Lung (tissue), 12 donors: Measurements from ENCODE around the gene AMBRA1. TPM values are rescaled to one million over a fixed set of nuclear protein-coding genes. Genes with fewer than 3 reads are reported as not detected.

Experiments
- ATAC-seq: fragments of 200-7000 bp; cut with Tn5 transposase; one replicate; pipeline ENCODE4 v1.9.1; 2020; ENCODE audit warnings: moderate number of reproducible peaks; ENCODE audit not compliant: insufficient read depth, low FRiP score
- DNase-seq, 3 donors: peaks; one replicate each; pipeline ENCODE4 v3.0.0-alpha.2; 2013 to 2017
- H3K27ac ChIP-seq, 2 donors: one replicate each; pipeline ENCODE4 v1.5.1; 2013; ENCODE audit warnings: mild to moderate bottlenecking in 2 of 2, moderate library complexity in 2 of 2, control low read depth in 1 of 2, inconsistent platforms in 1 of 2, low read depth in 1 of 2, low read length in 1 of 2
- H3K27me3 ChIP-seq, 3 donors: one replicate each; pipeline ENCODE4 v1.5.1; 2013; ENCODE audit warnings: low read length in 2 of 3; ENCODE audit not compliant: control insufficient read depth in 3 of 3, insufficient read depth in 3 of 3
- H3K36me3 ChIP-seq, 4 donors: one replicate each; pipeline ENCODE4 v1.5.1; 2013; ENCODE audit warnings: low read length in 4 of 4, mild to moderate bottlenecking in 1 of 4, moderate library complexity in 1 of 4; ENCODE audit not compliant: control insufficient read depth in 4 of 4, insufficient read depth in 4 of 4
- H3K4me1 ChIP-seq, 5 donors: one replicate each; pipeline ENCODE4 v1.5.1; 2013; ENCODE audit warnings: low read length in 5 of 5, mild to moderate bottlenecking in 2 of 5, moderate library complexity in 1 of 5; ENCODE audit not compliant: control insufficient read depth in 5 of 5, insufficient read depth in 5 of 5
- H3K4me3 ChIP-seq: one replicate; pipeline ENCODE4 v1.5.1; 2013; ENCODE audit warnings: mild to moderate bottlenecking, control low read depth, moderate library complexity
- H3K9ac ChIP-seq, 2 donors: one replicate each; pipeline ENCODE4 v1.5.1; 2013; ENCODE audit warnings: low read length in 2 of 2, control low read depth in 1 of 2; ENCODE audit not compliant: insufficient read depth in 1 of 2
- H3K9me3 ChIP-seq, 4 donors: one replicate each; pipeline ENCODE4 v1.5.1; 2013; ENCODE audit warnings: low read length in 3 of 4, mild to moderate bottlenecking in 1 of 4, moderate library complexity in 1 of 4; ENCODE audit not compliant: control insufficient read depth in 4 of 4, insufficient read depth in 3 of 4
- WGBS, 2 donors: extraction: QIAGEN DNeasy Blood & Tissue Kit; methylation state at CpG; one replicate each; pipeline ENCODE4 v1.1.7; 2013; 5-methylcytosine and 5-hydroxymethylcytosine counted together
- polyA plus RNA-seq, 2 donors: library from polyadenylated mRNA; stranded (reverse); fragments of 200-250 nt; gene quantifications; one replicate each; pipeline ENCODE4 v1.2.1, GENCODE V29; 2013
- total RNA-seq, 2 donors: library from RNA; depleted of rRNA in 1 of 2; stranded (reverse); fragments of >200 nt in 1 of 2; gene quantifications; one replicate each; pipeline ENCODE4 v1.2.1, GENCODE V29; 2014 to 2021
- TF ChIP-seq, protein P1 (sequence below): IDR thresholded peaks from 2 replicates; pipeline ENCODE4 v1.5.1; 2012; ENCODE audit warnings: mild to moderate bottlenecking; ENCODE audit errors: control extremely low read depth, extremely low read depth
- donor health status: control.
- donor health status: control.
- donor health status: Bipolar disorder and iron deficiency.
- donor health status: healthy.
- donor health status: DM: yes; HTN: yes; CAD: no.

AMBRA1 gene
- total and polyA plus RNA-seq, 4 donors = 7.4 to 41.2 (median 23.7) TPM

DNA sequence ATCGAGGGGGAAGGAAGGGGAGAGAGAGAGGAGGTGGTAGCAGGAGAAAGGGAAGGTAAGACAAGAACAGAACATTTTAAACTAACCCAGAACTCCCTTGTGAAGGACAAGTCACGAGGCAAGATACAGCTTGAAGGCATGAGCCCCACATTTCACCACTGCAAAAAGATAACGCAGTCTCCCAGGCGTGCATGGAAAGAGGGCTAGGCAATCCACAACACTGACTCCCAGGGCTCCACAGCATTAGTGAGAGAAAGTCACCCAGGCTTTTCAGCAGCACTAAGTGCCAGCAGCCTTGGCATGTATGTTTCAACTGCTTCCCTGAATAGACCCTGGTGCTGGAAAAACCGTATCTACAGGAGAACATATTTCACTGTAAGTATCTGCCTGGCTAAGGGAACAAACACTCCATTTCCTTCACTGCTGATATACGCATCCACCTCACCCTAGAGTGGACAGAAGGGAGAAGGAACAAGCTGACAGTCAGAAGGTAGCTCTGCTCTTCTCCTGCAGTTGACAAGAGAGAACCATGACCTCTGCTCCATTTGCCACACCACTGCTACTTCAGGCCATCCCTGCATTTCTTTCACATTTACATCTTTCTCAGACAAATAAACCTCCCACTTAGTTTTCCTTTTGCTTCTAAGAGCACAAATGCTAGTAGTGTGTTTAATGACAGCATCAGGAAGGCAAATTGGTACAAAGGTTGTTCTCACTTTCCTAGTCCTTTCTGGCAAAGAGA is 87.9 kb downstream of the AMBRA1 start:
- WGBS, 2 donors = 70 to 74% methylated on average over 6 of the region's 6 CpGs
- H3K9ac ChIP-seq = no peak overlapping the region
- TF ChIP-seq, protein P1, sequence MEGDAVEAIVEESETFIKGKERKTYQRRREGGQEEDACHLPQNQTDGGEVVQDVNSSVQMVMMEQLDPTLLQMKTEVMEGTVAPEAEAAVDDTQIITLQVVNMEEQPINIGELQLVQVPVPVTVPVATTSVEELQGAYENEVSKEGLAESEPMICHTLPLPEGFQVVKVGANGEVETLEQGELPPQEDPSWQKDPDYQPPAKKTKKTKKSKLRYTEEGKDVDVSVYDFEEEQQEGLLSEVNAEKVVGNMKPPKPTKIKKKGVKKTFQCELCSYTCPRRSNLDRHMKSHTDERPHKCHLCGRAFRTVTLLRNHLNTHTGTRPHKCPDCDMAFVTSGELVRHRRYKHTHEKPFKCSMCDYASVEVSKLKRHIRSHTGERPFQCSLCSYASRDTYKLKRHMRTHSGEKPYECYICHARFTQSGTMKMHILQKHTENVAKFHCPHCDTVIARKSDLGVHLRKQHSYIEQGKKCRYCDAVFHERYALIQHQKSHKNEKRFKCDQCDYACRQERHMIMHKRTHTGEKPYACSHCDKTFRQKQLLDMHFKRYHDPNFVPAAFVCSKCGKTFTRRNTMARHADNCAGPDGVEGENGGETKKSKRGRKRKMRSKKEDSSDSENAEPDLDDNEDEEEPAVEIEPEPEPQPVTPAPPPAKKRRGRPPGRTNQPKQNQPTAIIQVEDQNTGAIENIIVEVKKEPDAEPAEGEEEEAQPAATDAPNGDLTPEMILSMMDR = no peak
- no peaks in the 10 kb centered on the region for H3K27me3 ChIP-seq
- peak overlapping the region in 1 of 2 donors; percentile 38 for H3K27ac ChIP-seq
- H3K36me3 ChIP-seq = peaks cover 5 to 15% (median 9%) of the 10 kb centered on the region in 4 donors
- no peaks in the 10 kb centered on the region for H3K9me3 ChIP-seq
- no peak for DNase-seq
- H3K4me3 ChIP-seq = no peak overlapping the region
- H3K4me1 ChIP-seq = peaks cover 0 to 8% (median 0%) of the 10 kb centered on the region in 5 donors
- ATAC-seq = no peak

DNA sequence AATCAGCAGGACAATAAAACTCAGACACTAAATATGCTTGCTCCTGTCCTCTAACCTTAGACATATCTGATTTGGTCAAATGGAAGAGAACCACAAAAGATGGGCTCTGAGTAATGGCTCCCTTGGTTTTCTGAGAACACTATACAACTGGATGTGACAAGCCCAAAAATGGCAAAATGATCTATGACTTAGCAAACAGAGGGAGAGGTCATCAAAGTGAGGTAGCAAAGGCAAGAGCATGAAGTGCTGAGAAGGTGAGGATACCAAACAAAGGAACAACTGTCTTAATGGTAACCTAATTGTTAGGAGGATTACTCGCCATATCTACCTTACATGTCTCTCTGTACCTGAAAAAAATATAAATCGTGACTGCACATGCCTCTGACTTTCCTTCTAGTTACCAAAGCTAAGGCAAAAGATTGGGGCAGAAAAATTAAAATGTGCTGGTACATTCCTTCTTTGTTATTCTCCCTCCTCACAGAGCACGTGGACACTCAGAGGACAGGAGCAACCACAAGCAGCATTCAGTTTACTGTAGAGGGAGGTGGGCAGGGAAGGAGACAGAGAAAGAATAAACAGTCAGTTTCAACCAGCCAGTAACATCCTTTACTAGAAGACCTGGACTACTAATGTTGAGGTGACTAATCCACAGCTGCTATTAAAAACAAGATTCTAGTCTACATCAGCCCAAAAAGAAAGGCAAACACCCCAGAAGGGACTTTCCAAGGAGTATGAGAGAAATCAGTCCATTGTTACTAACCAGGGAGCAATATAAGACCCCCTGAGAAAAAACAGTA is 88.8 kb downstream of the AMBRA1 start:
- H3K36me3 ChIP-seq = peaks cover 5 to 15% (median 9%) of the 10 kb centered on the region in 4 donors
- ATAC-seq (no peak), DNase-seq (no peak)
- no peak overlapping the region for H3K9ac ChIP-seq
- peaks cover 0 to 10% (median 0%) of the 10 kb centered on the region in 5 donors for H3K4me1 ChIP-seq
- H3K27ac ChIP-seq = no peak overlapping the region
- no peaks in the 10 kb centered on the region for H3K27me3 ChIP-seq
- TF ChIP-seq, protein P1 = no peak
- H3K9me3 ChIP-seq = no peaks in the 10 kb centered on the region
- no peak overlapping the region for H3K4me3 ChIP-seq
- 86 to 87% methylated on average over 3 of the region's 3 CpGs for WGBS, 2 donors

DNA sequence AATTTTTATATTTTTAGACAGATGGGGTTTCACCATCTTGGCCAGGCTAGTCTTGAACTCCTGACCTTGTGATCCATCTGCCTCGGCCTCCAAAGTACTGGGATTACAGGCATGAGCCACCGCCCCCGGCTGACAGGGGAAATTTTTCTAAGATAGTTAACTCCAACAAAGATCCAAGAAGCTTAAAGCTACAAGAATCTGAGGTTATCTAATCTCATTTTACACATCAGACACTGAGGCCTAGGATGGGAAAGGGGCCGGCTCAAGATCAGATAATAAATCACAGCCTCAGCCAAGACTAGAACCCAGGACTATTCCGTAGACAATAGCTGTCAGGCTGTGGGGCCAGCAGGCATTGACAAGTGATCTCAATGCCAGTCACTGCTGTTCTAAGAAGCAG is 94.0 kb downstream of the AMBRA1 start:
- Histone ChIP-seq H3K9ac (no peak overlapping the region), H3K27me3 (no peaks in the 10 kb centered on the region), H3K4me1 (peaks cover 0 to 20% (median 3%) of the 10 kb centered on the region in 5 donors), H3K4me3 (no peak overlapping the region), H3K9me3 (no peaks in the 10 kb centered on the region), H3K36me3 (peaks cover 0 to 5% (median 3%) of the 10 kb centered on the region in 4 donors), H3K27ac (no peak overlapping the region)
- DNase-seq = no peak
- ATAC-seq = no peak
- WGBS, 2 donors = 89 to 95% methylated on average over 5 of the region's 5 CpGs
- TF ChIP-seq, protein P1 = no peak
